ENCODE measurements around the gene DTX3. TPM values are rescaled to one million over a fixed set of nuclear protein-coding genes. Genes with fewer than 3 reads are reported as not detected.

Gene DTX3
- total RNA-seq, 1 experiment from 2014 or later: 61.7 TPM

- H3K9me3 ChIP-seq (ENCODE audit: low read depth, low read length, poor library complexity, severe bottlenecking): no peaks in the 10 kb centered on the region
- H3K36me3 ChIP-seq (ENCODE audit: insufficient read depth, low read length, poor library complexity, severe bottlenecking): peaks cover 3% of the 10 kb centered on the region
- H3K4me3 ChIP-seq (ENCODE audit: low read depth, low read length, poor library complexity, severe bottlenecking): no peak overlapping the region
- CTCF ChIA-PET: interaction anchor here (0.5 kb wide), 1 partner anchor 17 kb away, joined by 3 read pairs; no protein-coding TSS in a partner anchor
- H3K4me1 ChIP-seq (ENCODE audit: insufficient read depth, low read length, poor library complexity, severe bottlenecking): peaks cover 11% of the 10 kb centered on the region
- DNase-seq (ENCODE audit: low spot score): no peak
- no peak overlapping the region for H3K27ac ChIP-seq (ENCODE audit: low read depth, low read length, poor library complexity, severe bottlenecking)
- POLR2A ChIA-PET (ENCODE audit: low non-redundant PET): no interaction called here
- no peaks in the 10 kb centered on the region for H3K27me3 ChIP-seq (replicated peaks; ENCODE audit: insufficient read depth, low read depth, low read length, poor library complexity)
- BruUV-seq (replicated peaks): no TSS peak
- intact Hi-C loops (cut with micrococcal nuclease; ENCODE audit: unreplicated experiment): no loop called here
- TF ChIP-seq CTCF (conservative IDR thresholded peaks at IDR 0.05; ENCODE audit: low read depth, low read length) (no peak), EZH2 (IDR thresholded peaks at IDR 0.05; ENCODE audit: borderline replicate concordance, low read depth, low read length, poor library complexity, severe bottlenecking) (no peak)
Observed at GRCh38 chr12:57600395-57600794, 4.2 kb upstream of the DTX3 start.

- H3K36me3 ChIP-seq (ENCODE audit: insufficient read depth, low read length, poor library complexity, severe bottlenecking): peaks cover 3% of the 10 kb centered on the region
- no peak for TF ChIP-seq EZH2 (IDR thresholded peaks at IDR 0.05; ENCODE audit: borderline replicate concordance, low read depth, low read length, poor library complexity, severe bottlenecking)
- TF ChIP-seq CTCF (conservative IDR thresholded peaks at IDR 0.05; ENCODE audit: low read depth, low read length): no peak
- CTCF ChIA-PET: interaction anchor here (0.7 kb wide), 1 partner anchor 47 kb away, joined by 5 read pairs; no protein-coding TSS in a partner anchor
Observed at GRCh38 chr12:57602544-57602943, 2.1 kb upstream of the DTX3 start.

DNA sequence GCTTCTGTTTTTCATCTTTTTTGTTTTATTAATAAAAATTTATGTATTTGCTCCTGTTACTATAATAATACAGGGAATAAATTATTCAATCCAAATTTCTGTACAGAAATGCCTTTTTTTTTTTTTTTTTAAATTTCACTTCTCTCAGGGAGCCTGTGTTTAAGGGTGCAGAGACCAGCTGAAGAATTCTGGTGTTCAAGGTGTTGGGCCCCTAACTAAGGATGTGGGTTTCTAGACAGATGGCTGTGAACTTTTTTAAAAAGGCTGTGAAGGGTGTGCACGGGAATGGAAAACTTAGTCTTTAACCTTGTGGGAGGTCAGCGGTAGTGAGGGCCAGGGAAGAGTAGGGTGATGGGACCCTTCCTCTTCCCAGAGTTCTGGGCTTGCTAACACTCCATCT is 1.3 kb upstream of the DTX3 start:
- Histone ChIP-seq H3K36me3 (ENCODE audit: insufficient read depth, low read length, poor library complexity, severe bottlenecking) (peaks cover 3% of the 10 kb centered on the region), H3K27me3 (replicated peaks; ENCODE audit: insufficient read depth, low read depth, low read length, poor library complexity) (no peaks in the 10 kb centered on the region), H3K27ac (ENCODE audit: low read depth, low read length, poor library complexity, severe bottlenecking) (no peak overlapping the region), H3K4me3 (ENCODE audit: low read depth, low read length, poor library complexity, severe bottlenecking) (no peak overlapping the region), H3K4me1 (ENCODE audit: insufficient read depth, low read length, poor library complexity, severe bottlenecking) (peaks cover 11% of the 10 kb centered on the region), H3K9me3 (ENCODE audit: low read depth, low read length, poor library complexity, severe bottlenecking) (no peaks in the 10 kb centered on the region)
- ChIA-PET POLR2A (ENCODE audit: low non-redundant PET) (no interaction called here), CTCF (interaction anchor here (0.7 to 1.0 kb wide), 3 partner anchors 20 to 48 kb away, joined by 3 to 5 read pairs (median 3); no protein-coding TSS in a partner anchor)
- no peak for TF ChIP-seq CTCF (conservative IDR thresholded peaks at IDR 0.05; ENCODE audit: low read depth, low read length)
- TF ChIP-seq EZH2 (IDR thresholded peaks at IDR 0.05; ENCODE audit: borderline replicate concordance, low read depth, low read length, poor library complexity, severe bottlenecking): no peak
- no TSS peak for BruUV-seq (replicated peaks)
- intact Hi-C loops (cut with micrococcal nuclease; ENCODE audit: unreplicated experiment): no loop called here
- DNase-seq (ENCODE audit: low spot score): no peak

More at GRCh38 chr12:57602544-57602943, 2.1 kb upstream of the DTX3 start:
- no TSS peak for BruUV-seq (replicated peaks)
- Histone ChIP-seq H3K4me3 (ENCODE audit: low read depth, low read length, poor library complexity, severe bottlenecking) (no peak overlapping the region), H3K4me1 (ENCODE audit: insufficient read depth, low read length, poor library complexity, severe bottlenecking) (peaks cover 11% of the 10 kb centered on the region), H3K27me3 (replicated peaks; ENCODE audit: insufficient read depth, low read depth, low read length, poor library complexity) (no peaks in the 10 kb centered on the region), H3K9me3 (ENCODE audit: low read depth, low read length, poor library complexity, severe bottlenecking) (no peaks in the 10 kb centered on the region), H3K27ac (ENCODE audit: low read depth, low read length, poor library complexity, severe bottlenecking) (no peak overlapping the region)
- intact Hi-C loops (cut with micrococcal nuclease; ENCODE audit: unreplicated experiment): no loop called here
- DNase-seq (ENCODE audit: low spot score): no peak
- POLR2A ChIA-PET (ENCODE audit: low non-redundant PET): no interaction called here
